CD4-positive, alpha-beta memory T cell (primary cell): ENCODE results near the gene EEPD1. TPM values are rescaled to one million over a fixed set of nuclear protein-coding genes. Genes with fewer than 3 reads are reported as not detected.

ENCODE experiments used
- CTCF ChIA-PET: fragments of 350-600 bp; sonication (Branson Sonifier 250); formaldehyde crosslinking; loops from one replicate; lab custom pipeline; 2021; ENCODE audit warnings: inconsistent platforms; ENCODE audit not compliant: partially characterized antibody; lab: Charles Lee
- POLR2A ChIA-PET: fragments of 350-600 bp; sonication (Branson Sonifier 250); formaldehyde crosslinking; loops from one replicate; lab custom pipeline; 2021; ENCODE audit not compliant: partially characterized antibody; lab: Charles Lee
- DNase-seq, 5 donors: peaks; one replicate each; pipeline versions ENCODE4 v3.0.0 to v3.0.0-alpha.2; 2020 to 2022; ENCODE audit warnings: mixed read lengths in 1 of 5
- H3K27ac ChIP-seq: one replicate; pipeline ENCODE4 v1.7.0; 2013; ENCODE audit warnings: low read depth, low read length
- H3K27me3 ChIP-seq: 2 replicates; pipeline ENCODE4 v1.7.0; 2013; ENCODE audit warnings: mild to moderate bottlenecking, low read length, moderate library complexity; ENCODE audit not compliant: insufficient read depth
- H3K36me3 ChIP-seq: 2 replicates; pipeline ENCODE4 v1.7.0; 2013; ENCODE audit warnings: mild to moderate bottlenecking, low read length, moderate library complexity; ENCODE audit not compliant: insufficient read depth
- H3K4me1 ChIP-seq: 2 replicates; pipeline ENCODE4 v1.7.0; 2013; ENCODE audit warnings: mild to moderate bottlenecking, low read length, moderate library complexity; ENCODE audit not compliant: insufficient read depth
- H3K4me3 ChIP-seq, 2 donors: one replicate each; pipeline ENCODE4 v1.7.0; 2013; ENCODE audit warnings: low read length in 2 of 2, mild to moderate bottlenecking in 1 of 2
- H3K9me3 ChIP-seq, 2 donors: one replicate each; pipeline ENCODE4 v1.7.0; 2013; ENCODE audit warnings: low read length in 2 of 2, control low read depth in 1 of 2; ENCODE audit not compliant: control insufficient read depth in 1 of 2
- H3K27ac Mint-ChIP-seq, 7 donors: one replicate each; pipeline ENCODE4 v1.8.0; 2020 to 2021; ENCODE audit warnings: mixed read lengths in 7 of 7, mild to moderate bottlenecking in 6 of 7, inconsistent platforms in 3 of 7, moderate library complexity in 3 of 7
- H3K27me3 Mint-ChIP-seq, 2 donors: one replicate each; pipeline ENCODE4 v1.8.0; 2020 to 2021; ENCODE audit warnings: mixed read lengths in 2 of 2
- H3K36me3 Mint-ChIP-seq, 2 donors: one replicate each; pipeline ENCODE4 v1.8.0; 2020 to 2021; ENCODE audit warnings: mixed read lengths in 2 of 2, inconsistent platforms in 1 of 2, mild to moderate bottlenecking in 1 of 2
- H3K4me1 Mint-ChIP-seq, 4 donors: one replicate each; pipeline ENCODE4 v1.8.0; 2020 to 2021; ENCODE audit warnings: mixed read lengths in 4 of 4, mild to moderate bottlenecking in 1 of 4
- H3K4me3 Mint-ChIP-seq, 8 donors: one replicate each; pipeline ENCODE4 v1.8.0; 2020 to 2021; ENCODE audit warnings: mixed read lengths in 8 of 8, mild to moderate bottlenecking in 7 of 8, moderate library complexity in 6 of 8, inconsistent platforms in 3 of 8
- H3K9me3 Mint-ChIP-seq, 8 donors: one replicate each; pipeline ENCODE4 v1.8.0; 2020 to 2021; ENCODE audit warnings: mixed read lengths in 8 of 8, mild to moderate bottlenecking in 5 of 8, inconsistent platforms in 3 of 8, moderate library complexity in 1 of 8
- intact Hi-C: fragments of 100-400 bp; cut with micrococcal nuclease; formaldehyde crosslinking; loops from one replicate; pipeline ENCODE4 v1.15.1; 2023
- polyA plus RNA-seq, 2 donors: library from polyadenylated mRNA; unstranded; fragments of 300-500 nt; fragmentation: Illumina TruSeq; gene quantifications; one replicate each; pipeline ENCODE4 v1.2.3, GENCODE V29; 2021
- total RNA-seq, 2 experiments: library from RNA; stranded (reverse); gene quantifications; one replicate each; pipeline ENCODE4 v1.2.3, GENCODE V29; 2021

EEPD1 gene
- total and polyA plus RNA-seq, 4 experiments from 2014 or later, result 6.3 to 63.0 (median 25.2) TPM

GRCh38 chr7:36190447-36191291 lies 37.6 kb downstream of the EEPD1 start:
- Histone ChIP-seq H3K9me3 (no peaks in the 10 kb centered on the region), H3K4me1 (no peaks in the 10 kb centered on the region), H3K4me3 (no peak overlapping the region), H3K36me3 (no peaks in the 10 kb centered on the region), H3K27me3 (no peaks in the 10 kb centered on the region), H3K27ac (no peak overlapping the region)
- intact Hi-C loops, result no loop called here
- no peaks in the 10 kb centered on the region for H3K27me3 Mint-ChIP-seq
- POLR2A ChIA-PET, result no interaction called here
- CTCF ChIA-PET, result interaction anchor here (1.4 kb wide), 1 partner anchor 12 kb away, joined by 3 read pairs; no protein-coding TSS in a partner anchor
- H3K9me3 Mint-ChIP-seq, result peaks cover 0 to 3% (median 0%) of the 10 kb centered on the region in 8 donors
- no peak overlapping the region for H3K4me3 Mint-ChIP-seq
- peaks cover 0 to 2% (median under 1%) of the 10 kb centered on the region in 4 donors for H3K4me1 Mint-ChIP-seq
- DNase-seq, result no peak
- peak overlapping the region in 2 of 7 donors; percentile 8 for H3K27ac Mint-ChIP-seq
- peaks cover 0 to 5% of the 10 kb centered on the region in 2 donors for H3K36me3 Mint-ChIP-seq

- H3K27ac Mint-ChIP-seq, result peak overlapping the region in 1 of 7 donors; percentile 8
- H3K4me3 Mint-ChIP-seq, result no peak overlapping the region
- H3K27ac ChIP-seq, result no peak overlapping the region
- no peak for DNase-seq
- no peaks in the 10 kb centered on the region for H3K27me3 Mint-ChIP-seq
- no peaks in the 10 kb centered on the region for H3K36me3 ChIP-seq
- H3K9me3 Mint-ChIP-seq, result no peaks in the 10 kb centered on the region
- no peaks in the 10 kb centered on the region for H3K27me3 ChIP-seq
- no peaks in the 10 kb centered on the region for H3K4me1 ChIP-seq
- ChIA-PET POLR2A (no interaction called here), CTCF (no interaction called here)
- peaks cover 0 to 2% (median under 1%) of the 10 kb centered on the region in 4 donors for H3K4me1 Mint-ChIP-seq
- intact Hi-C loops, result no loop called here
- H3K36me3 Mint-ChIP-seq, result peaks cover 0 to 5% of the 10 kb centered on the region in 2 donors
- no peak overlapping the region for H3K4me3 ChIP-seq
- H3K9me3 ChIP-seq, result no peaks in the 10 kb centered on the region
Observed at GRCh38 chr7:36191292-36191920, 38.4 kb downstream of the EEPD1 start.

GRCh38 chr7:36192053-36192824 lies 39.2 kb downstream of the EEPD1 start:
- H3K27me3 Mint-ChIP-seq, result no peaks in the 10 kb centered on the region
- no peaks in the 10 kb centered on the region for H3K27me3 ChIP-seq
- H3K4me1 ChIP-seq, result no peaks in the 10 kb centered on the region
- H3K4me1 Mint-ChIP-seq, result peaks cover 0 to 2% (median under 1%) of the 10 kb centered on the region in 4 donors
- no peak overlapping the region for H3K27ac ChIP-seq
- ChIA-PET POLR2A (no interaction called here), CTCF (no interaction called here)
- H3K9me3 Mint-ChIP-seq, result no peaks in the 10 kb centered on the region
- no peaks in the 10 kb centered on the region for H3K9me3 ChIP-seq
- peak overlapping the region in 1 of 7 donors; percentile 29 for H3K27ac Mint-ChIP-seq
- no peak overlapping the region for H3K4me3 Mint-ChIP-seq
- peaks cover 0 to 5% of the 10 kb centered on the region in 2 donors for H3K36me3 Mint-ChIP-seq
- no peaks in the 10 kb centered on the region for H3K36me3 ChIP-seq
- intact Hi-C loops, result no loop called here
- no peak for DNase-seq
- no peak overlapping the region for H3K4me3 ChIP-seq

GRCh38 chr7:36192877-36193276 lies 39.8 kb downstream of the EEPD1 start:
- Histone ChIP-seq H3K27ac (no peak overlapping the region), H3K4me1 (no peaks in the 10 kb centered on the region), H3K9me3 (no peaks in the 10 kb centered on the region), H3K27me3 (no peaks in the 10 kb centered on the region), H3K36me3 (no peaks in the 10 kb centered on the region), H3K4me3 (no peak overlapping the region)
- intact Hi-C loops, result no loop called here
- no peak for DNase-seq
- ChIA-PET POLR2A (no interaction called here), CTCF (no interaction called here)
- Mint-ChIP-seq H3K36me3 (peaks cover 0 to 5% of the 10 kb centered on the region in 2 donors), H3K27me3 (no peaks in the 10 kb centered on the region), H3K4me1 (peaks cover 0 to 2% (median 1%) of the 10 kb centered on the region in 4 donors), H3K4me3 (no peak overlapping the region), H3K9me3 (no peaks in the 10 kb centered on the region), H3K27ac (peak overlapping the region in 2 of 7 donors; percentile 50 to 62)

- Histone ChIP-seq H3K27ac (no peak overlapping the region), H3K27me3 (no peaks in the 10 kb centered on the region), H3K36me3 (no peaks in the 10 kb centered on the region), H3K4me3 (no peak overlapping the region), H3K9me3 (no peaks in the 10 kb centered on the region), H3K4me1 (peaks cover 34% of the 10 kb centered on the region)
- DNase-seq, result no peak
- peak overlapping the region in 1 of 8 donors; percentile 5 for H3K4me3 Mint-ChIP-seq
- H3K27ac Mint-ChIP-seq, result peak overlapping the region in 5 of 7 donors; percentile 7 to 81 (median 62)
- H3K27me3 Mint-ChIP-seq, result no peaks in the 10 kb centered on the region
- intact Hi-C loops, result no loop called here
- H3K4me1 Mint-ChIP-seq, result peaks cover 21 to 46% (median 35%) of the 10 kb centered on the region in 4 donors
- H3K9me3 Mint-ChIP-seq, result no peaks in the 10 kb centered on the region
- ChIA-PET POLR2A (no interaction called here), CTCF (interaction anchor here (0.6 to 1.4 kb wide), 2 partner anchors 9 to 178 kb away, joined by 3 read pairs; no protein-coding TSS in a partner anchor)
- no peaks in the 10 kb centered on the region for H3K36me3 Mint-ChIP-seq
Observed at GRCh38 chr7:36198854-36199266, 45.8 kb downstream of the EEPD1 start.

GRCh38 chr7:36199329-36199728 lies 46.3 kb downstream of the EEPD1 start:
- Histone ChIP-seq H3K4me3 (no peak overlapping the region), H3K9me3 (no peaks in the 10 kb centered on the region), H3K4me1 (peaks cover 37% of the 10 kb centered on the region), H3K27me3 (no peaks in the 10 kb centered on the region), H3K27ac (no peak overlapping the region), H3K36me3 (no peaks in the 10 kb centered on the region)
- ChIA-PET CTCF (interaction anchor here (1.0 to 1.5 kb wide), 3 partner anchors 10 to 179 kb away, joined by 3 read pairs; no protein-coding TSS in a partner anchor), POLR2A (interaction anchor here (1.6 kb wide), 1 partner anchor 88 kb away, joined by 4 read pairs; no protein-coding TSS in a partner anchor)
- Mint-ChIP-seq H3K4me3 (no peak overlapping the region), H3K27ac (peak overlapping the region in 4 of 7 donors; percentile 7 to 62 (median 41)), H3K27me3 (no peaks in the 10 kb centered on the region), H3K9me3 (no peaks in the 10 kb centered on the region), H3K36me3 (no peaks in the 10 kb centered on the region), H3K4me1 (peaks cover 21 to 46% (median 37%) of the 10 kb centered on the region in 4 donors)
- intact Hi-C loops, result no loop called here
- DNase-seq, result no peak
